Gastrocnemius medialis (tissue), 4 donors: ENCODE measurements around the gene IGF2BP2. TPM values are rescaled to one million over a fixed set of nuclear protein-coding genes. Genes with fewer than 3 reads are reported as not detected.

Source experiments
- ATAC-seq, 2 donors: fragments of 150-250 bp; one replicate each; pipeline ENCODE4 v1.9.1; 2016
- DNase-seq, 2 donors: peaks; one replicate each; pipeline ENCODE4 v3.0.0-alpha.2; 2019
- H3K27ac ChIP-seq, 4 donors: fragments of 200-600 bp; sonication (generic); 1 replicate in 1 of 4; 2 replicates in 3 of 4; pipeline ENCODE4 v1.5.1; 2016 to 2018; ENCODE audit warnings: mild to moderate bottlenecking in 2 of 4, moderate library complexity in 1 of 4
- H3K27me3 ChIP-seq, 3 donors: fragments of 200-600 bp; sonication (generic) in 2 of 3; 1 replicate in 1 of 3; 2 replicates in 2 of 3; pipeline versions ENCODE4 v1.5.1 to v1.6.0; 2016 to 2019; ENCODE audit warnings: mild to moderate bottlenecking in 1 of 3, moderate library complexity in 1 of 3
- H3K36me3 ChIP-seq, 2 donors: fragments of 200-600 bp; sonication (generic) in 1 of 2; one replicate each; pipeline ENCODE4 v1.5.1; 2017 to 2018
- H3K4me1 ChIP-seq, 2 donors: fragments of 200-600 bp; sonication (generic) in 1 of 2; one replicate each; pipeline ENCODE4 v1.5.1; 2016 to 2017; ENCODE audit warnings: mild to moderate bottlenecking in 2 of 2
- H3K4me3 ChIP-seq, 4 donors: fragments of 200-600 bp; sonication (generic) in 3 of 4; 1 replicate in 1 of 4; 2 replicates in 3 of 4; pipeline ENCODE4 v1.5.1; 2016 to 2019; ENCODE audit warnings: mild to moderate bottlenecking in 2 of 4
- H3K9me3 ChIP-seq, 3 donors: fragments of 200-600 bp; sonication (generic) in 2 of 3; 1 replicate in 1 of 3; 2 replicates in 2 of 3; pipeline ENCODE4 v1.5.1; 2016 to 2019
- POLR2A ChIP-seq, 2 donors: fragments of 450-650 bp; IDR thresholded peaks; one replicate each; pipeline ENCODE4 v1.6.1; 2017; ENCODE audit warnings: antibody characterized with exemption in 2 of 2, mild to moderate bottlenecking in 2 of 2, moderate library complexity in 2 of 2
- in situ Hi-C, 4 donors: fragments of 200-750 bp; cut with MboI; loops; one replicate each; pipeline versions ENCODE4 v1.15.0 to v1.8.0; 2017; ENCODE audit warnings: low sequenced_read_pairs in 4 of 4
- intact Hi-C: fragments of 100-400 bp; cut with DNase I; formaldehyde crosslinking; loops from one replicate; pipeline ENCODE4 v1.15.1; 2023; ENCODE audit warnings: low total_unique reads
- total RNA-seq, 4 donors: library from RNA; depleted of rRNA; stranded (reverse); fragments of >200 nt; gene quantifications; one replicate each; pipeline versions ENCODE4 v1.1.0 to v1.2.3, GENCODE V29; 2016
- TF ChIP-seq, protein P1 (sequence below), 5 experiments: fragments of 450-650 bp in 3 of 5; fragments of 200-600 bp in 2 of 5; sonication (generic) in 2 of 5; IDR thresholded peaks in 4 of 5; conservative IDR thresholded peaks in 1 of 5; 1 replicate in 4 of 5; 2 replicates in 1 of 5; pipeline ENCODE4 v1.5.1; 2016 to 2019; ENCODE audit warnings: antibody characterized with exemption in 5 of 5, mild to moderate bottlenecking in 3 of 5, moderate library complexity in 3 of 5

The IGF2BP2 gene
- total RNA-seq, 4 donors from 2014 or later: 0.97 to 6.3 (median 1.7) TPM

DNA sequence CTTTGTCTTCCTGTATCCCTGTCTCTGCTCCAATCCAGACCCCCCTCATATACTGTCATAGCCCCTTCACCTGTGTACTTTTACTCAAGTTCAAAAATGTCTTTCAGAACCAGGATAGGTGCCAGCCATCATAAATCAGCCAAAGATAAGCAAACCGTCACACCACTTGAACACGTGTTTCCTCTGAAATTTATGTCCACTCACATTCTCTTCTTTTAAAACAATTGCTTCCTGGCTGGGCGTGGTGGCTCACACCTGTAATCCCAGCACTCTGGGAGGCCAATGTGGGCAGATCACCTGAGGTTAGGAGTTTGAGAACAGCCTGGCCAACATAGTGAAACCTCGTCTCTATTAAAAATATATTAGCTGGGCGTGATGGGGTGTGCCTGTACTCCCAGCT, 74.1 kb downstream of the IGF2BP2 start:
- Histone ChIP-seq H3K4me1 (no peaks in the 10 kb centered on the region), H3K36me3 (no peaks in the 10 kb centered on the region), H3K27me3 (no peaks in the 10 kb centered on the region), H3K4me3 (no peak overlapping the region), H3K9me3 (no peaks in the 10 kb centered on the region), H3K27ac (no peak overlapping the region)
- DNase-seq (no peak), ATAC-seq (no peak)
- intact Hi-C loops: no loop called here
- TF ChIP-seq POLR2A (IDR thresholded peaks at IDR 0.05): no peak
- TF ChIP-seq, protein P1, sequence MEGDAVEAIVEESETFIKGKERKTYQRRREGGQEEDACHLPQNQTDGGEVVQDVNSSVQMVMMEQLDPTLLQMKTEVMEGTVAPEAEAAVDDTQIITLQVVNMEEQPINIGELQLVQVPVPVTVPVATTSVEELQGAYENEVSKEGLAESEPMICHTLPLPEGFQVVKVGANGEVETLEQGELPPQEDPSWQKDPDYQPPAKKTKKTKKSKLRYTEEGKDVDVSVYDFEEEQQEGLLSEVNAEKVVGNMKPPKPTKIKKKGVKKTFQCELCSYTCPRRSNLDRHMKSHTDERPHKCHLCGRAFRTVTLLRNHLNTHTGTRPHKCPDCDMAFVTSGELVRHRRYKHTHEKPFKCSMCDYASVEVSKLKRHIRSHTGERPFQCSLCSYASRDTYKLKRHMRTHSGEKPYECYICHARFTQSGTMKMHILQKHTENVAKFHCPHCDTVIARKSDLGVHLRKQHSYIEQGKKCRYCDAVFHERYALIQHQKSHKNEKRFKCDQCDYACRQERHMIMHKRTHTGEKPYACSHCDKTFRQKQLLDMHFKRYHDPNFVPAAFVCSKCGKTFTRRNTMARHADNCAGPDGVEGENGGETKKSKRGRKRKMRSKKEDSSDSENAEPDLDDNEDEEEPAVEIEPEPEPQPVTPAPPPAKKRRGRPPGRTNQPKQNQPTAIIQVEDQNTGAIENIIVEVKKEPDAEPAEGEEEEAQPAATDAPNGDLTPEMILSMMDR (IDR thresholded peaks at IDR 0.05 in 4 of 5, conservative IDR thresholded peaks at IDR 0.05 in 1 of 5): no peak
- in situ Hi-C loops: no loop called here

DNA sequence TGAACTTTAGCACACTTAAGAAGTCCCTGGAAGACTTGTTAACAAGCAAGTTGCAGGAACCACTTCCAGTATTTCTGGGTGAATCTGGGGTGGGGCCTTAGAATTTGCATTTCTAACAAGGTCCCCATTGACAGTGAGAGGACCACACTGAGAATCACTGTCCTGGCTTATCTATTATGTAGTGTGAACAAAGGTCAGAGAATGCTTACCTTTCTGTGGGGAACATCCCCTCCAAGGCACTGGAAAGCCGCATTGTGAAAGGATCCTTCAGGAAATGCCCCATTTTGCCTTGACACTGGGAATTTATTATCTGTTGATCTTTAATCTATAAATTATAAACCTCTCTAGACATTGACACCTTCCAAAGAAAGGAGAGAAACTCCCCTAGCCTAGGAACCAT, 74.8 kb downstream of the IGF2BP2 start:
- Histone ChIP-seq H3K27me3 (no peaks in the 10 kb centered on the region), H3K4me3 (no peak overlapping the region), H3K36me3 (no peaks in the 10 kb centered on the region), H3K27ac (no peak overlapping the region), H3K9me3 (no peaks in the 10 kb centered on the region), H3K4me1 (no peaks in the 10 kb centered on the region)
- ATAC-seq (no peak), DNase-seq (no peak)
- intact Hi-C loops: no loop called here
- TF ChIP-seq POLR2A (IDR thresholded peaks at IDR 0.05): no peak
- TF ChIP-seq, protein P1 (IDR thresholded peaks at IDR 0.05 in 4 of 5, conservative IDR thresholded peaks at IDR 0.05 in 1 of 5): no peak
- in situ Hi-C loops: no loop called here

DNA sequence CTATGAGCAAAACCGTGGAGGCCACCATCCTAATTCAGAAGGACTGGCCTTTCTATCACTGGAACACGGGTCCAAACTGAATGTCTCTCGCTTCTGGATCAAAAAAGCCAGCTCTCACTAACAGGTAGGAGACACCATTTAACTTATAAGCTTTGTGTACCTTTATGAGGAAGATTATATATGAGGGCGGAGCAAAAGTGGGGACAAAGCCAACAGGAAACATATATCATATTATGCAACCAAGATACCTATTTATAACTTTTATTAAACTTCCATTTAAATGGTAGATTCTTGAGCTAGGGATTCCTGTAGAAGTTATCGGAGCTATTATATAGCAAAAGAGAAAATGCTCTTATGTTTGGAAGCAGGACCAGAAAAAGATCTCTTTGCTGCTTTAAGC, 78.4 kb downstream of the IGF2BP2 start:
- Histone ChIP-seq H3K36me3 (no peaks in the 10 kb centered on the region), H3K4me1 (no peaks in the 10 kb centered on the region), H3K27ac (no peak overlapping the region), H3K9me3 (no peaks in the 10 kb centered on the region), H3K27me3 (no peaks in the 10 kb centered on the region), H3K4me3 (no peak overlapping the region)
- ATAC-seq (no peak), DNase-seq (no peak)
- in situ Hi-C loops: no loop called here
- TF ChIP-seq POLR2A (IDR thresholded peaks at IDR 0.05): no peak
- TF ChIP-seq, protein P1 (IDR thresholded peaks at IDR 0.05 in 4 of 5, conservative IDR thresholded peaks at IDR 0.05 in 1 of 5): no peak
- intact Hi-C loops: no loop called here

DNA sequence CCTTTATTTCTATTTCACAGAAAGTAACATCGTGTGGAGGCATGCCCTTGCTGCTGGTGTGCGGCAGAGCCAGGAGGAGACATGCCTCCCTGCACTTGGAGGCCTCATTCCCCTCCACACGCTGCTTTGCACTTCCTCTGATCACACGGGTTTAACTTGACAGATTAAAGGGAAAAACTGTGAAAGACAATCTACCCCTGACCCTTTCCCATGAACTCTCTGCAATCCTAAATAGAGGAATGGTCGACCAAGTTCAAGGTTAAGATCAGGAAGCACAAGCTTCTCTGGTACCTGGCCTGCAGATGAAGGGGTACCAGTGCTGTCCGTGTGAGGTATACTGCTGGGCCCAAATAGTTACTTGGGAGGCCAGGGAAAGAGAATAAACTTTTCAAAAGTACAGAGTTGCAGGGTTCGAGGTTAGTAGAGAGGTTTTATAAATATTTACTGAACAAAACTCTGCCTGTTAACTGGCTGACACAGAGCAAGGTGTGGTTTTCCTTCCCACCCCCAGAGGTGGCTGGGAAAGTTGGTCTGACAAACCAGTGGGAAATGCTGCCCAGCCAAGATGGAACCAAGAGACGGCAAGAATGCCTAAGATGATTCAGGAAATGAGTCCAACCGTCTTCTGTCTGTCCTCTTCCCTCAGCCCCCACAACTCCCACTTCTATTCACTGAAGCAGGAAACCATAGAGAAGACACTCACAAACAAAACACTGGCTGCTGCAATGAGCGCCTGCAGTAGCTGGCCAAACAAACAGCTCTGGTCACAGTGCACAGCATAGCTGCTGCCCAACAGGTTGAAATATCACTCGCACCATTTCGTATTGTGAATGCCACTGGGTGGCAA, 79.6 kb downstream of the IGF2BP2 start:
- H3K4me1 ChIP-seq: peaks cover 0 to under 1% of the 10 kb centered on the region in 2 donors
- in situ Hi-C loops (no loop called here), intact Hi-C loops (no loop called here)
- no peaks in the 10 kb centered on the region for H3K36me3 ChIP-seq
- H3K9me3 ChIP-seq: no peaks in the 10 kb centered on the region
- DNase-seq (no peak), ATAC-seq (no peak)
- H3K4me3 ChIP-seq: no peak overlapping the region
- H3K27ac ChIP-seq: no peak overlapping the region
- TF ChIP-seq POLR2A (IDR thresholded peaks at IDR 0.05): no peak
- H3K27me3 ChIP-seq: no peaks in the 10 kb centered on the region

DNA sequence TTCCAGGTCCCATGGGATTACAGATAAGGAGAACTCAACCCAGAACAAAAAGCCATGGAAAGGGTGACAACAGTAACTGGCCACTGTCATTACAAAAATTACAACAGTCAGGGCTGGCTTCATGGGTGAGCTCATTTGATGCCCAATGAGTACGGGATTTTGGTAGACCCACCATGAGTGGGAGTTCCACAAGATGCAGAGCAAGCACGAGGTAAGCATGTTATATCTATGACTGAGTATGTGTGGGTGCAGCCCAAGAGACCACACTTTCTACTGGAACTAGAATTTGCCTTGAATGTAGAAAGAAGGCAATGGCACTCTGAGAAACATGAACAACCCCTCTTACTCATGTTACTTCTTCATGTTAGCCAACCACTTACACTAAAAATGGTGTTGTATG, 83.3 kb downstream of the IGF2BP2 start:
- H3K36me3 ChIP-seq: no peaks in the 10 kb centered on the region
- H3K9me3 ChIP-seq: no peaks in the 10 kb centered on the region
- H3K27me3 ChIP-seq: no peaks in the 10 kb centered on the region
- peaks cover 0 to 14% of the 10 kb centered on the region in 2 donors for H3K4me1 ChIP-seq
- in situ Hi-C loops (no loop called here), intact Hi-C loops (no loop called here)
- TF ChIP-seq, protein P1 (IDR thresholded peaks at IDR 0.05 in 4 of 5, conservative IDR thresholded peaks at IDR 0.05 in 1 of 5): no peak
- no peak for TF ChIP-seq POLR2A (IDR thresholded peaks at IDR 0.05)
- DNase-seq: no peak
- no peak for ATAC-seq
- no peak overlapping the region for H3K4me3 ChIP-seq
- no peak overlapping the region for H3K27ac ChIP-seq
